Endothelial cell (in vitro differentiated cells): ENCODE measurements around the gene TMEM178A. TPM values are rescaled to one million over a fixed set of nuclear protein-coding genes. Genes with fewer than 3 reads are reported as not detected.

Experiments used
- DNase-seq: peaks from one replicate; pipeline ENCODE4 v3.0.0; 2021; ENCODE audit warnings: low spot score
- H3K27ac Mint-ChIP-seq: one replicate; pipeline ENCODE4 v1.8.0; 2021; ENCODE audit warnings: mixed read lengths, inconsistent platforms; ENCODE audit not compliant: unreplicated experiment
- H3K27me3 Mint-ChIP-seq: one replicate; pipeline ENCODE4 v1.8.0; 2021; ENCODE audit warnings: mild to moderate bottlenecking, moderate library complexity, mixed read lengths, inconsistent platforms; ENCODE audit not compliant: unreplicated experiment
- H3K36me3 Mint-ChIP-seq: one replicate; pipeline ENCODE4 v1.8.0; 2021; ENCODE audit warnings: mild to moderate bottlenecking, low read depth, mixed read lengths, inconsistent platforms; ENCODE audit not compliant: unreplicated experiment
- H3K4me1 Mint-ChIP-seq: one replicate; pipeline ENCODE4 v1.8.0; 2021; ENCODE audit warnings: mild to moderate bottlenecking, mixed read lengths, inconsistent platforms; ENCODE audit not compliant: unreplicated experiment
- H3K4me3 Mint-ChIP-seq: one replicate; pipeline ENCODE4 v1.8.0; 2021; ENCODE audit warnings: mild to moderate bottlenecking, mixed read lengths, inconsistent platforms; ENCODE audit not compliant: unreplicated experiment
- H3K9me3 Mint-ChIP-seq: one replicate; pipeline ENCODE4 v1.8.0; 2021; ENCODE audit warnings: mixed read lengths, inconsistent platforms; ENCODE audit not compliant: unreplicated experiment
- total RNA-seq: library from RNA; stranded (reverse); fragmentation: NEBNext Ultra II Directional; extraction: Animal tissue kit (Norgen Biotek cat#: 25700); gene quantifications from one replicate; pipeline ENCODE4 v1.2.1, GENCODE V29; 2021; ENCODE audit not compliant: unreplicated experiment
- TF ChIP-seq, protein P1 (sequence below): fragments of 200-600 bp; sonication (generic); IDR thresholded peaks from one replicate; pipeline ENCODE4 v1.5.0; 2021; ENCODE audit warnings: antibody characterized with exemption; ENCODE audit not compliant: unreplicated experiment

TMEM178A gene
- total RNA-seq, 1 donor from 2014 or later = 4.8 TPM

DNA sequence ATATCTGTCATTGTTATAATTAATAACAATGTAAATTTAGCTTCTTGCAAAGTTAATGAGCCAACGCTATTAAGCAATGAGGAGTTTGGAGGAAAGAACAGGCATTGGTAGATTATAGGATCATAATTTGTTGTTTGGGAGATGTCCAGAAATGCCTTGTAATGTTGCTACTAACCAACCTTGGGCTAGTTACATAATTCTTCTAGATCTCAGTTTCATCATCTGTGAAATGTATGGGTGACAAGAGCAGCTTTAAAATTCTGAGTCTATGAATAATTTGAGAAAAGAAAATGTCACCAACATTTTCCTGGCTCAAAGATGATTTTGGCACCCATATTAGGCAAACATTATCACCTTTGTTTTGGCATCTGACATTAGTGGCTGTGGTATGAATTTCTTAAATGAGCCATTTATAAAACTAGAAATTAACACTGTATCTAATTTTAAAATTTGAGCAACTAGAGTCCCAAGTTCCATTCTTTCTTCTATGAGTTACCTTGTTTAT lies 2.9 kb downstream of the TMEM178A start:
- Mint-ChIP-seq H3K4me1 (peaks cover 19% of the 10 kb centered on the region), H3K36me3 (peaks cover 9% of the 10 kb centered on the region), H3K9me3 (no peaks in the 10 kb centered on the region), H3K27me3 (peaks cover 20% of the 10 kb centered on the region), H3K27ac (no peak overlapping the region), H3K4me3 (no peak overlapping the region)
- no peak for DNase-seq
- TF ChIP-seq, protein P1, sequence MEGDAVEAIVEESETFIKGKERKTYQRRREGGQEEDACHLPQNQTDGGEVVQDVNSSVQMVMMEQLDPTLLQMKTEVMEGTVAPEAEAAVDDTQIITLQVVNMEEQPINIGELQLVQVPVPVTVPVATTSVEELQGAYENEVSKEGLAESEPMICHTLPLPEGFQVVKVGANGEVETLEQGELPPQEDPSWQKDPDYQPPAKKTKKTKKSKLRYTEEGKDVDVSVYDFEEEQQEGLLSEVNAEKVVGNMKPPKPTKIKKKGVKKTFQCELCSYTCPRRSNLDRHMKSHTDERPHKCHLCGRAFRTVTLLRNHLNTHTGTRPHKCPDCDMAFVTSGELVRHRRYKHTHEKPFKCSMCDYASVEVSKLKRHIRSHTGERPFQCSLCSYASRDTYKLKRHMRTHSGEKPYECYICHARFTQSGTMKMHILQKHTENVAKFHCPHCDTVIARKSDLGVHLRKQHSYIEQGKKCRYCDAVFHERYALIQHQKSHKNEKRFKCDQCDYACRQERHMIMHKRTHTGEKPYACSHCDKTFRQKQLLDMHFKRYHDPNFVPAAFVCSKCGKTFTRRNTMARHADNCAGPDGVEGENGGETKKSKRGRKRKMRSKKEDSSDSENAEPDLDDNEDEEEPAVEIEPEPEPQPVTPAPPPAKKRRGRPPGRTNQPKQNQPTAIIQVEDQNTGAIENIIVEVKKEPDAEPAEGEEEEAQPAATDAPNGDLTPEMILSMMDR = no peak

DNA sequence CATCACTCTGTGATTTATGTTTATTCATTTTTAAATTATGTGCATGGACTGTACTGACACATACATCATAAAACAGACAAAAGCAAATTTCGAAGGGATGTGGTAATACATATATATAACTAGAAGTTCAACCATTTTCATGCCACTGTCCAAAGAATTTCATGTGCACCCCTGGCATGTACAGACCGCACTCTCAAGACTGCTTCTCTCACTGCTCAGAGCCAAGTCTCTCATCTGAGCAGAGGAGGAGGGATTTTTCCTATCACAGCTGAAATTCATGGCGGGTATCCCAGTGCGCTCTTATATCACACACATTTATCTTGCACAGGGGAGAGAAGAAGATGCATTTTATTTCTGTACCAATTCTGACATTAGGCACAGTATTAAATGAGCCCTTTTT lies 5.9 kb downstream of the TMEM178A start:
- H3K4me3 Mint-ChIP-seq = no peak overlapping the region
- no peaks in the 10 kb centered on the region for H3K9me3 Mint-ChIP-seq
- DNase-seq = no peak
- no peak overlapping the region for H3K27ac Mint-ChIP-seq
- H3K36me3 Mint-ChIP-seq = peaks cover 4% of the 10 kb centered on the region
- peaks cover 9% of the 10 kb centered on the region for H3K4me1 Mint-ChIP-seq
- TF ChIP-seq, protein P1 = no peak
- peaks cover 11% of the 10 kb centered on the region for H3K27me3 Mint-ChIP-seq

DNA sequence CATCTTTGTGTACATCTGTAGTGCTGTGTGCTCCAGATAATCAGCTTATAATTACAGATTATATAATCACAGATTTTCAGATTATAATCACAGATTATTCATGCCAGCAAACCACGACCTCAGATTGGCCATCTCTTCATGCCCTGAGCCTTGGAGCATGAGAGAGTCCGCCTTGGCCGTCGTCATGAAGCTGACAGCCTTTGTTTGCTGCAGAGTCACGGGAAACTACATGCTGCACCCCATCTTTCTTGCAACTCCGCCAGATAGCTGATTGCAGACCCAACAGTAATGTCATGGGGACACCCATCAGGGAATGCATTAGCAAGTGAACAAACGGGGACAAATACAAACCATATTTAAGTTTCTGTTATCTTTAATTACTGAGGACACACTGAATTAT lies 7.3 kb downstream of the TMEM178A start:
- TF ChIP-seq, protein P1 = no peak
- peaks cover under 1% of the 10 kb centered on the region for H3K27me3 Mint-ChIP-seq
- no peak overlapping the region for H3K4me3 Mint-ChIP-seq
- no peaks in the 10 kb centered on the region for H3K36me3 Mint-ChIP-seq
- DNase-seq = no peak
- no peak overlapping the region for H3K27ac Mint-ChIP-seq
- no peaks in the 10 kb centered on the region for H3K9me3 Mint-ChIP-seq
- no peaks in the 10 kb centered on the region for H3K4me1 Mint-ChIP-seq

DNA sequence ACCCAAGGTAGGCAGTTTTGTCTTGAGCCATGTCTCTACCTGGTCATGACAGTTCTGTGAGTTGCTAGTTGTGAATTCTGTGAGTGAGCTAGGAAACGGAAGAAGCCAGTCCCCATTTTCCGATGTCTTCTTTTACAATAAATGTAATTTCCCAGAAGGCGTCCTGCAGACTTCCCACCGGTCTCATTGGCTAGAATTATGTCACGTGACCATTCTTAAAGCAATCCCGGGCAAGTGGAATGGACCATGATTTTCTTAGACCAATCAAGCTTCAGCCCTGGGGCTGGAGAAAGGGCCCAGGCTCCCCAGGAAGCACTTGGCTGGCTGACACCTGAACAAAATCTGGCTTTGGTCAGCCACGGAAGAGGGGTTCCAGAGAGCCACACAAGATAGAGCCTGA lies 10.6 kb downstream of the TMEM178A start:
- H3K27ac Mint-ChIP-seq = no peak overlapping the region

DNA sequence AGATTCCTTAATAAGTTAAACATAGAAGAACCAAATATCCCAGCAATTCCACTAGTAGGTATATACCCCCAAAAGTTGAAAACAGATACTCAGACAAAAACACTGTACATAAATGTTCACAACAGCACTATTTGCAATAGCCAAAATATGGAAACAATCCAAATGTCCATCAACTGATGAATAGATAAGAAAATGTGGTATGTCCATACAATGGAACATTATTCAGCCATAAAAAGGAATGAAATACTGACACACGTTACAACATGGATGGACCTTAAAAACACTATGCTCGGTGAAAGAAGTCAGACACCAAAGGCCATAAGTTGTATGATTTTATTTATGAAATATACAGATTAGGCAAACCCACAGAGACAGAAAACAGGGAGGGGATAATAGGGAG lies 12.5 kb downstream of the TMEM178A start:
- H3K36me3 Mint-ChIP-seq = no peaks in the 10 kb centered on the region
- TF ChIP-seq, protein P1 = no peak
- H3K4me3 Mint-ChIP-seq = no peak overlapping the region
- no peak overlapping the region for H3K27ac Mint-ChIP-seq
- DNase-seq = no peak
- no peaks in the 10 kb centered on the region for H3K27me3 Mint-ChIP-seq
- no peaks in the 10 kb centered on the region for H3K4me1 Mint-ChIP-seq
- H3K9me3 Mint-ChIP-seq = no peaks in the 10 kb centered on the region

More for the DNA sequence above, 10.6 kb downstream of the TMEM178A start:
- no peaks in the 10 kb centered on the region for H3K4me1 Mint-ChIP-seq
- DNase-seq = no peak
- H3K36me3 Mint-ChIP-seq = no peaks in the 10 kb centered on the region
- no peak overlapping the region for H3K4me3 Mint-ChIP-seq
- TF ChIP-seq, protein P1 = no peak
- H3K27me3 Mint-ChIP-seq = no peaks in the 10 kb centered on the region
- H3K9me3 Mint-ChIP-seq = no peaks in the 10 kb centered on the region
